ENCODE data around the gene PLD2.
"Not testable (repeated sequence)": the region's sequence is repeated elsewhere in the genome, so short reads cannot be mapped to it uniquely, and the experiment has no call there.

PLD2 gene

DNA sequence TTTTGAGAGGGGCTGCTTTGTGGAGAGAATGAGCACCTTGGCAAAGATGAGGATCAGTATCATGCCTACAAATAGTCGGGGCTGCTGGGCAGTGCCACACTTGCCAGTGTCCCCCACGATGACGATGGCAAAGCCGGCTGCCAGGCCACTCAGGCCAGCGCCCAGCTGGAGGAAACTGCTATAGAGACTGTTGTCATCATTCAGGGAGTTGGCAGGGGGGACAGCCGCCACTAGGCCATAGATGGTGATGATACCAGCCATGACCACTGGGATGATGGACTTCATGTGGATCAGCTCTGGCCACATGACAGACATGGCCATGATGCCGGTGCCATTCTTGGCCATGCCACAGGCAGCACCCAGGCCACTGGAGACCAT, 50.0 kb downstream of the PLD2 start:
- DNase-seq (ENCODE audit: low read depth in 2 of 2) = no peak

DNA sequence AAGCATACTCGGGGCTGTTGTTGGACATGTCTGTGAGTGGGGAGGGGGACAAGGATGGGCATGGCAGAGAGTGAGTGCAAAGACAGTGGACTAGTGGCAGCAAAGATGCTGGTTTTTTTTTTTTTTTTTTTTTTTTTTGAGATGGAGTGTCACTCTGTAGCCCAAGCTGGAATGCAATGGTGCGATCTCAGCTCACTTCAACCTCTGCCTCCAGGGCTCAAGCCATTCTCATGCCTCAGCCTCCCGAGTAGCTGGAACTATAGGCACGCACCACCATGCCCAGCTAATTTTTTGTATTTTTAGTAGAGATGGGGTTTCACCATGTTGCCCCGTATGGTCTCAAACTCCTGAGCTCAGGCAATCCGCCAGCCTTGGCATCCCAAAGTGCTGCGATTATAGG, 50.4 kb downstream of the PLD2 start:
- DNase-seq (ENCODE audit: low read depth in 2 of 2) = not testable (repeated sequence)

DNA sequence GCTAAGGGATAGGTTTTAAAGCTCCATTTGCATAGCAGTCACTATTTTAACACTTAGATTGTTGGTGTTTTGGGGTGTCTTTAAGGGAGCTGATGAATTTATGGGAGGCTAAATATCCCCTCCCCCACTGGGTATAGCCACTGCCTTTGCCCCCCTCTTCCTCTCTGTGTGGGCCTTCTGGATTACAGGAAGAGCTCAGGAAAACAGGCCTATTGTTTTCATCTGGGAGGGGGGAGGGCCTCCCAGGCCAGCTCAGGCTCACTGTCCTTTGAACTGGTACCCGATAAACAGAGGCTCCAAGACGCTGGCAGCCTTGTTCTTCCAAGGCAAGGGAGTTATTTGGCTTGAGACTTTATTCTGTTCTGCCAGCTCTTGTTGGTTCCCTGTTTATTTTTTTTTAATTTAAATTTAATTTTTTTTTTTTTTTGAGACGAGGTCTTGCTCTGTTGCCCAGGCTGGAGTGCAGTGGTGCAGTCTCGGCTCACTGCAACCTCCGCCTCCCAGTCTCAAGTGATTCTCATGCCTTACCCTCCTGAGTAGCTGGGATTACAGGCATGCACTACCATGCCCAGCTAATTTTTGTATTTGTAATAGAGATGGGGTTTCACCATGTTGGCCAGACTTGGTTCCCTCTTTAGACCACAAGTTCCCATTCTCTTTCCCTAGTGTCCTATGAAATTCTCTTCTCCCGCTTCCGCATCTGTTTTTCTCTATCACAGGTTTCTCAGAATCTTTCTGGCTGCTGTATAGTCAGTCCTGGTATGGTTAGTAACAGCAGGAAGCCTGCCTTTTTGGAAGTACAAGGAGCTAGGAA, 51.3 kb downstream of the PLD2 start:
- no peak for DNase-seq (ENCODE audit: low read depth in 2 of 2)

DNA sequence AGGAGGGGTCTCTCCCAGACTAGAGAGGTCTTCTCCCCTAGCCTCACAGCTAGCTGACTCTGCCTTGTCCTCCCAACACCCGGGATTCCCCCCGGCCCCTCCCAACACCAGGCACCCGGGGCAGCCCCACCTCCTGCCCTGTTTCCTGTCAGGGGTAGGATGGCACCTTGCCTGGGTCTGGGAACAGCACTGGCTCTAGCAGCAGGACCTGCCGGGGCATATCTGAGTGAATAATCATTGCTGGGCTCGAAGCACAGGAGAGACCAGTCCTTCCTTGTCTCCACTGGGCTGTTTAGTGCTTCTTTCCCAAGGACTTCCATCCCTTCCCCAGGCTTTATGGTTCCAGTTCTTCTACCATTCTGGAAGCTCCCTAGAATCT, 51.9 kb downstream of the PLD2 start:
- DNase-seq (ENCODE audit: low read depth in 2 of 2) = no peak

DNA sequence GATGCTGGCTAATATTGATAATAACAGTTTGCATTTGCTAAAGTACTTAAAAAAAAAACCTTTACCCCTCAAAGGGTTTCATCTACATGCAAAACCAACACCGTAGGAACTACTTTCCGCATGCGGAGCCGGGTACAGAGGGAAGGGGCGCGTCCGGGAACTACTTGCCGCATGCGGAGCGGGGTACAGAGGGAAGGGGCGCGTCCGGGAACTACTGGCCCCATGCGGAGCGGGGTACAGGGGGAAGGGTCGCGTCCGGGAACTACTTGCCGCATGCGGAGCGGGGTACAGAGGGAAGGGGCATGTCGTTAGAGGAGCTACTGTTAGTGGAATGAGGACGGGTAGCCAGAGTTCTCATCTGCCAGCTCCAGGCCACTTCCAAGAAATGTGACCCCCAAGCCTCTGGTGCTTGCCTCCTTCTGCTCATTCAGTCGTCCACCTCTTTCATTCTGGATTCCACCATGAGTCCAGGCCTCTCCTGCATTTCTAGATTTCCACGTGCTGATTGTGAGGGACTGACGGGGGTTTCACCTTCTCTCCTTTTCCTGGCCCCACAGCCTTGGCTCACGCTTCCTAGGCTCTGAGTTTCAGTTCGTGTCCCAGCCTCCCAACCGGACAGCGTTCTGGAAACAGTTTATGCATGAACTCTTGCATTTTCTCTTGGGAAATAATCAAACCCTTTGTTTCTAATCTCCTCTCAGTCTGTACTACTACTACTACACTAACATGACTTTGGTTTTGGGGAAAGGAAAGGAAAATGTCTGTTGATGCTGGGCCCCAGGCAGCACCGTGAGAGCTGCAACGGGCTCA, 53.1 kb downstream of the PLD2 start:
- DNase-seq (ENCODE audit: low read depth in 2 of 2) = no peak

DNA sequence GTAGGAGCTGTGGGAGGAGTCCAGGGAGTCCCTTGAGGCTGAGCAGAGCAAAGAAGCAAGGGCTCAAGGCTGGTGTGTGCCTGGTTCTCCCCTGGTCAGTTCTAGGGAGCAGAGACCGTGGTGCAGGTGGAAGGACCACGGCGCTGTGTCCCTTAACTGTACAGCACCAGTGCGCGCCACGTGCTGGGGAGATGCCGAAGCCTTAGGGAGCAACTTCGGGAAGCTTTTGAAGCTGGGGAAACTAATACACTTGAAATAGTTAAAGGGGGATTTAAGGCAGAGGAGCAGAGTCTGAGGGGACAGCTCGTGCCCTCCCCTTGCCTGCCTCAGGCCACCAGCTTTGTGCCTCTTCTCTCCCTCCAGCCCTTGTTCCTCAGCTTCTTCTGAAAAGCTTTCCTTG, 53.7 kb downstream of the PLD2 start:
- DNase-seq (ENCODE audit: low read depth in 2 of 2) = no peak

DNA sequence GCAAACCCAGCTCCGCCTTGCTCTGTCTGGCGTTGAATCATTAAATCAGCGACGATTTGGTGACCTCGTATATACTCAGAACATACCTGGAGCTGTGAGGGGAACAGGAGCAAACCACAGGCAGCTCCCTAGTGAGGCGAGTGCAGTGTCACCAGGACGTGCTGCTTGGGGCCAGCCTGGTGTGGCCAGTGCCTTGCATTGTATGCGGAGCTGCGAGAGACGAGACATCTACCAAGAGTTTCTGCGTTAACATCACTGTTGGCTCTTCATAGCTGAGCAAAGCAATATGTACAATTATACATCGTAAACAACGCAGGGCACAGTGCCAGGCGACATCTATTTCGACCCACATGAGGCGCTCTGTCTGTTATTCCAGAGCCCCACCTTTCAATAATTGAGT, 54.1 kb downstream of the PLD2 start:
- DNase-seq (ENCODE audit: low read depth in 2 of 2) = no peak

DNA sequence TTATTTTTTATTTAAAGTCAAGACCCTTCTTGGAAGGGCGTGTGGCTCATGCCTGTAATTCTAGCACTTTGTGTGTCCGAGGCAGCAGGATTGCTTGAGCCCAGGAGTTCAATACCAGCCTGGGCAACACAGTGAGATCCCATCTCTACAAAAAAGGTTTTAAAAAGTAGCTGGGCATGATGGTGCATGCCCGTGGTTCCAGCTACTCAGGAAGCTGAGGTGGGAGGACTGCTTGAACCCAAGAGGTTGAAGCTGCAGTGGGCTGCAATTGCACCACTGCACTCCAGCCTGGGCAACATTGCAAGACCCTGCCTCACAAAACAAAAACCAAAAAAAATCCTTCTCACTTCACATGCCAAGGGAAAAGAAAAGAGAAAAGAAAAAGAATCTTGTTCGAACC, 55.8 kb downstream of the PLD2 start:
- no peak for DNase-seq (ENCODE audit: low read depth in 2 of 2)

DNA sequence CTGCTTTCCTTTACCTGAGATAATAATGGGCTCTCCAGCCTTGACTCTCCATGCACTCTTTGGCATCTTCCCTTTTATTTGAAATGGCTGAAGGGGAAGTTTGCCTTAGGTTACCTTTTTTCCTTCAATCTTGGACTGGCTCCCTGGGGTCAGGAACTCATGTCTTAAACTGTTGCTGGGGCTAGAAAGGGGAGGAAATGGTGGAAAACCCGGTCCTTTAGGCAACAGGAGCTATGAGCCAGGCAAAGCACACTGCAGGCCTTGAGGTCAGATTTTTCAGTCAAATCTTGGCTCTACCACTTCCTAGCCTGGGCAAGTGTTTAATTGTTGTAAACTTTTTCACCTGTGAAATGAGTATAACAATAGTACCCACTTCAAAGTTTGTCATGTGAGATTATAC, 56.4 kb downstream of the PLD2 start:
- no peak for DNase-seq (ENCODE audit: low read depth in 2 of 2)

DNA sequence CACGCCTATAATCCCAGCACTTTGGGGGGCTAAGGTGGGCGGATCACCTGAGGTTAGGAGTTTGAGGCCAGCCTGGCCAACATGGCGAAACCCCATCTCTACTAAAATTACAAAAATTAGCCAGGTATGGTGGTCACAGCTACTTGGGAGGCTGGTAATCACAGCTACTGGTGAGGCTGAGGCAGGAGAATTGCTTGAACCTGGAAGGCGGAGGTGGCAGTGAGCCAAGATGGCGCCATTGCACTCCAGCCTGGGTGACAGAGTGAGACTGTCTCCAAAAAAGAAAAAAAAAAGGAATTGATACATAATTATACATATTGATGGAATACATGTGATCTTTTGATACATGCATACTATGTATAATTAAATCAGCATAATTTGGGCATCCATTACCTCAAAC, 60.6 kb downstream of the PLD2 start:
- DNase-seq (ENCODE audit: low read depth in 2 of 2) = not testable (repeated sequence)

DNA sequence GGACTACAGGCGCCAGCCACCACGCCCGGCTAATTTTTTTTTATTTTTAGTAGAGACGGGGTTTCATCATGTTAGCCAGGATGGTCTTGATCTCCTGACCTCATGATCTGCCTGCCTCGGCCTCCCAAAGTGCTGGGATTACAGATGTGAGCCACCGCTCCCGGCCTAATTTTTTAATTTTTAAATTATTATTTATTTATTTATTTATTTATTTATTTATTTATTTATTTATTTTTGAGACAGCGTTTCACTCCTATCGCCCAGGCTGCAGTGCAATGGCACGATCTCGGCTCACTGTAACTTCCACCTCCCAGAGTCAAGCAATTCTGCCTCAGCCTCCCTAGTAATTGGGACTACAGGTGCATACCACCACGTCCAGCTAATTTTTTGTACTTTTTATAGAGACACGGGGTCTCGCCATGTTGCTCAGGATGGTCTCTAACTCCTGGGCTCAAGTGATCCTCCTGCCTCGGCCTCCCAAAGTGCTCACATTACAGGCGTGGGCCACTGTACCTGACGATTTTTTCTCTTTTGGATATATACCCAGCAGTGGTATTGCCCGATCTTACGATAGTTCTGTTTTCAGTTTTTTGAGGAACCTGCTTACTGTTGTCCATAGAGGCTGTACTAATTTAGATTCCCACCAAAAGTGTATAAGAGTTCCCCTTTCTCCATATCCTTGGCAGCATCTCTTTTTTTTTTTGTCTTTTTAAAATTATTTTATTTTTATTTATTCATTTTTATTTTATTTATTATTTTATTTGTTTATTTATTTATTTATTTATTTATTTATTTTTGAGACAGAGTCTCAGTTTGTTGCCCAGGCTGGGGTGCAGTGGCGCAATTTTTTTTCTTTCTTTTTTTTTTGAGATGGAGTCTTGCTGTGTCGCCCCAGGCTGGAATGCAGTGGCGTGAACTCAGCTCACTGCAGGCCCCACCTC, 62.4 kb downstream of the PLD2 start:
- not testable (repeated sequence) for DNase-seq (ENCODE audit: low read depth in 2 of 2)

DNA sequence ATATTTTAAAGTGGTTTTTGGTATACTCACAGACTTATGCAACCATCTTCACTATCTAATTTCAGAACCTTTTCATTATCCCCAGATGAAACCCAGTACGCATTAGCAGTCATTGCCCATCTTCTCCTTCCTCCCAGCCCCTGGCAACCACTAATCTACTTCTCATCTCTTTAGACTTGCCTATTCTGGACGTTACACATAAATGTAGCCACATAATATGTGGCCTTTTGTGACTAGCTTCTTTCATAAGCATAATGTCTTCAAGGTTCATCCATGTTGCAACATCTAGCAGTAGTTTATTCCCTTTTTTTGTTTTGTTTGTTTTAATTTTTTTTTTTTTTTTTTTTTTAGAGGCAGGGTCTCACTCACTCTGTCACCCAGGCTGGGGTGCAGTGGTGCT, 63.9 kb downstream of the PLD2 start:
- DNase-seq (ENCODE audit: low read depth in 2 of 2) = no peak

DNA sequence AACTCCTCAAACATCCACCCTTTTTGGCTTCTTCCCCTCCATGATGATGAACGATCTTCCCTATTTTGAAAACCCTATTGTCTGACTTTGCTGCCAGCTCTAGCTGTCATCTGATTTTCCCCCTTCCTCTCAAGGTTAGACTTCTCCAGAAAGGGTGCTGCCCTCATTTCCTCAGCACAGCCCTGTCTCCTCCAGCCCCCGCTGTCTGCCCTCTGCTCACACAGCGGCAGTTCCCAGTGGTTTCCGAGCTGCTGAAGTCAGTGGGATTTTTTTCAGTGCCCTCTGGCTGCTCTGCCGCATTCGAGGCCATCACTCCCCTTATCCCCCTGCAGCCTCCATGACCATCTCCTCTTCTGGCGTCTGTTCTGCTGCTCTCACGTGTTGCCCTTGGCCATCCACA, 65.8 kb downstream of the PLD2 start:
- no peak for DNase-seq (ENCODE audit: low read depth in 2 of 2)
